Stimulated activated CD4-positive, alpha-beta T cell treated with anti-CD3 and anti-CD28 coated beads, TNF-alpha, amount 100 ng/mL, for 48 hours (primary cell): ENCODE results near the gene MRPL18.

Experiments used
- DNase-seq, 3 donors: peaks; one replicate each; pipeline ENCODE4 v3.0.0-alpha.2; 2020; ENCODE audit warnings: low read depth in 3 of 3

The MRPL18 gene

DNA sequence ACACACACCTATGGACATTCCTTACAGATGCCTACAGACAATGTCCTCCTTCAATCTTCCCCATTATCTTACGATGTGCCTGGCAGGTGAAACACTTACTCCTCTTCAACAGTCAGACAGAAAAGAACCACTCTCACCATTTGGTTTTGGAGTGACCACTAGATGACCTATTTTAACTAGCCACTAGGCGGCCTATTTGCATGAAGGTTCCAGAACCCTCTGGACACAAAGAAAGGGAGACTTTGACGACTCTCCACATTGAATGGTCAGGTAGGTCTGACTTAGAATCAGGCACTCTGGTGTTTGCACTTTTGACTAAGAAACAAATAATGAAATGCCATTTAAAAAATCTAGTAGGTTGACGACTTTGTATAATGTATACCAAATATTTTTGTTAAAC, 51.8 kb downstream of the MRPL18 start:
- no peak for DNase-seq

DNA sequence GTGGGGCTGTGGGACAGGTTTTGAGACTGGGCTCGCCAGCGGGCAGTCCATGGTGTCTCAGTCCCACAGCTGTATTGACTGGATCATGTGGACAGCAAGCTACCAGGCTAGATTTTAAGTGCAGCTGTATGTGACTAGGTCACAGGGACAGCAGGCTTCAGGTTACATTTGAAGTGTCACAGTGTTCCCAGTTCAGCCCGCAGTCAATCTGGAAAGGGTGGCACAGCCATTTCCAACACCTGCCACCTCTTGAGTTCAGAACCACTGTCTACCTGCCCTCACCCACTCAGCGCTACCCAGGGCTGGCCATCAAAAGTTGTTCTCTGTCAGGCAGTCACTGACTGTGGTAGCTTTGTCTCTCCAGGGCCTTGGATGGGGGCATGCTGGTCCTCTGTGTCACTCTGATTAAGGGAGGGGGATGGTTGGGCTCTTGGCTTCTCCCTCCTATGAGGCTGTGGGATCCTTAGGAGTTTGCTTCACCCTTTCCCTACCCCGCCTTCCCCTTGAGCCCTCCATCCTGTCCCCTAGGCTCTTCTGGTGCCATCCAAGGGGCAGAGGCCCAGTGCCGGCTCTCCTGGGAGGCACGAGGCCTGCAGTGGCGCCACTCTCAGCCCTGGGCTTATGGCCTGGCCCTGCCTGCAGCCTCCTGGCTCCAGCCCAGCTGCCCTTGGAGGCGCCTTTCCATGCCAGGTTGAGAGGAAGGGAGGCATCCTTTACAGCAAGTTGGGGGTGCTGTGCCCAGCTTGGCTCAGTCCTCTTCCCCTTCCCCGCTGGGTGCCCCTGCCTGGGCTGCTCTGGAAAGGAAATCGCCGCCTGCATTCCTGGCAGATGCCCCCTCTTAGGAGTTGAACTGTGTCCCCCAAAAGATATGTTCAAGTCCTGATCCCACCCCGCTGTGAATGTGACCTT, 54.7 kb downstream of the MRPL18 start:
- no peak for DNase-seq
